Astrocyte (in vitro differentiated cells and primary cell): ENCODE data around the gene GPR33. TPM values are rescaled to one million over a fixed set of nuclear protein-coding genes. Genes with fewer than 3 reads are reported as not detected.

Experiments used
- DNase-seq: peaks from one replicate; pipeline ENCODE4 v3.0.0-alpha.2; 2010; ENCODE audit warnings: low read depth
- FAIRE-seq: peaks from 2 replicates; lab custom pipeline; 2011; peaks lifted over from hg19 to GRCh38; lab: Jason Lieb, UNC
- H2AFZ ChIP-seq: 2 replicates; pipeline ENCODE4 v1.6.0; 2012; ENCODE audit warnings: low read depth, low read length, inconsistent platforms
- H3K27ac ChIP-seq: 2 replicates; pipeline ENCODE4 v1.5.1; 2011; ENCODE audit warnings: low read depth, low read length, inconsistent platforms
- H3K27me3 ChIP-seq: 2 replicates; pipeline ENCODE4 v1.6.0; 2011; ENCODE audit warnings: low read length, inconsistent platforms; ENCODE audit not compliant: insufficient read depth
- H3K36me3 ChIP-seq: 2 replicates; pipeline ENCODE4 v1.5.1; 2011; ENCODE audit warnings: low read length, inconsistent platforms; ENCODE audit not compliant: insufficient read depth
- H3K4me1 ChIP-seq: 2 replicates; pipeline ENCODE4 v1.5.1; 2011; ENCODE audit warnings: low read length, inconsistent platforms; ENCODE audit not compliant: insufficient read depth
- H3K4me2 ChIP-seq: 2 replicates; pipeline ENCODE4 v1.6.0; 2012; ENCODE audit warnings: low read length, inconsistent platforms
- H3K4me3 ChIP-seq: 2 replicates; pipeline ENCODE4 v1.5.1; 2011; ENCODE audit warnings: low read depth, mild to moderate bottlenecking, low read length, inconsistent platforms; ENCODE audit not compliant: insufficient read depth
- H3K79me2 ChIP-seq: 2 replicates; pipeline ENCODE4 v1.6.0; 2012; ENCODE audit warnings: mild to moderate bottlenecking, low read length, inconsistent platforms; ENCODE audit not compliant: insufficient read depth
- H3K9ac ChIP-seq: 2 replicates; pipeline ENCODE4 v1.6.0; 2012; ENCODE audit warnings: mild to moderate bottlenecking, low read length, inconsistent platforms
- H3K9me3 ChIP-seq: 2 replicates; pipeline ENCODE4 v1.5.1; 2012; ENCODE audit warnings: low read depth, mild to moderate bottlenecking, low read length, inconsistent platforms; ENCODE audit not compliant: insufficient read depth
- H4K20me1 ChIP-seq: 2 replicates; pipeline ENCODE4 v1.6.0; 2012; ENCODE audit warnings: low read length, inconsistent platforms; ENCODE audit not compliant: insufficient read depth
- H3K27ac Mint-ChIP-seq: one replicate; pipeline ENCODE4 v1.8.0; 2021; ENCODE audit warnings: mild to moderate bottlenecking, mixed read lengths; ENCODE audit not compliant: unreplicated experiment
- H3K27me3 Mint-ChIP-seq: one replicate; pipeline ENCODE4 v1.8.0; 2021; ENCODE audit warnings: low read depth, mixed read lengths; ENCODE audit not compliant: unreplicated experiment
- H3K36me3 Mint-ChIP-seq: one replicate; pipeline ENCODE4 v1.8.0; 2021; ENCODE audit warnings: low read depth, mixed read lengths; ENCODE audit not compliant: unreplicated experiment
- H3K4me1 Mint-ChIP-seq: one replicate; pipeline ENCODE4 v1.8.0; 2021; ENCODE audit warnings: low read depth, mixed read lengths; ENCODE audit not compliant: unreplicated experiment
- H3K4me3 Mint-ChIP-seq: one replicate; pipeline ENCODE4 v1.8.0; 2021; ENCODE audit warnings: mild to moderate bottlenecking, moderate library complexity, mixed read lengths; ENCODE audit not compliant: unreplicated experiment
- H3K9me3 Mint-ChIP-seq: one replicate; pipeline ENCODE4 v1.8.0; 2021; ENCODE audit warnings: mild to moderate bottlenecking, mixed read lengths; ENCODE audit not compliant: unreplicated experiment
- CTCF ChIP-seq: IDR thresholded peaks from 2 replicates; pipeline ENCODE4 v1.5.1; 2011; ENCODE audit warnings: low read depth, mild to moderate bottlenecking, inconsistent platforms, low read length, moderate library complexity; ENCODE audit not compliant: insufficient read depth
- EZH2 ChIP-seq: IDR thresholded peaks from 2 replicates; pipeline ENCODE4 v1.6.1; 2012; ENCODE audit warnings: mild to moderate bottlenecking, low read length, inconsistent platforms; ENCODE audit not compliant: insufficient read depth
- total RNA-seq: library from RNA; stranded (reverse); gene quantifications from 2 replicates; pipeline ENCODE4 v1.2.1, GENCODE V29; 2021

GPR33 gene
- total RNA-seq, 1 donor from 2014 or later: not detected

- peak within 1 kb of the TSS; percentile 96 for H3K9ac ChIP-seq
- H2AFZ ChIP-seq: peak within 1 kb of the TSS; percentile 91
- Mint-ChIP-seq H3K27ac (peak within 1 kb of the TSS; percentile 99), H3K4me1 (peaks cover 10% of the 10 kb centered on the region), H3K4me3 (peak within 1 kb of the TSS; percentile 99), H3K9me3 (no peaks in the 10 kb centered on the region), H3K36me3 (peaks cover 2% of the 10 kb centered on the region), H3K27me3 (no peaks in the 10 kb centered on the region)
- H3K36me3 ChIP-seq: peaks cover 6% of the 10 kb centered on the region
- peak within 1 kb of the TSS; percentile 97 for H3K4me2 ChIP-seq
- H3K27ac ChIP-seq: peak within 1 kb of the TSS; percentile 88
- no peaks in the 10 kb centered on the region for H3K9me3 ChIP-seq
- no peaks in the 10 kb centered on the region for H3K27me3 ChIP-seq
- FAIRE-seq (no peak), DNase-seq (peak; percentile 81)
- TF ChIP-seq EZH2: no peak
- no peak for TF ChIP-seq CTCF
- H3K4me3 ChIP-seq: peak within 1 kb of the TSS; percentile 93
- H4K20me1 ChIP-seq: no peaks in the 10 kb centered on the region
- H3K79me2 ChIP-seq: peaks cover 23% of the 10 kb centered on the region
- peaks cover 3% of the 10 kb centered on the region for H3K4me1 ChIP-seq
Observed at GRCh38 chr14:31456841-31457664, 30.8 kb downstream of the GPR33 start, which contains the start of gene DTD2. DTD2 (minus strand) TSS chr14:31457506; CDS start chr14:31457393, 113 bp downstream.

GRCh38 chr14:31449971-31450610, 37.7 kb downstream of the GPR33 start:
- Mint-ChIP-seq H3K27me3 (no peaks in the 10 kb centered on the region), H3K36me3 (peaks cover 15% of the 10 kb centered on the region), H3K4me3 (no peak overlapping the region), H3K4me1 (no peaks in the 10 kb centered on the region), H3K9me3 (no peaks in the 10 kb centered on the region), H3K27ac (no peak overlapping the region)
- H3K9me3 ChIP-seq: no peaks in the 10 kb centered on the region
- DNase-seq (peak; percentile 19), FAIRE-seq (peak; percentile 60)
- H3K79me2 ChIP-seq: peaks cover 14% of the 10 kb centered on the region
- H3K27me3 ChIP-seq: no peaks in the 10 kb centered on the region
- H3K36me3 ChIP-seq: peaks cover 13% of the 10 kb centered on the region
- no peak overlapping the region for H3K4me3 ChIP-seq
- TF ChIP-seq EZH2: no peak
- TF ChIP-seq CTCF: peak; percentile 62
- H3K9ac ChIP-seq: no peak overlapping the region
- H3K4me1 ChIP-seq: no peaks in the 10 kb centered on the region
- no peak overlapping the region for H3K27ac ChIP-seq
- no peaks in the 10 kb centered on the region for H4K20me1 ChIP-seq
- no peak overlapping the region for H3K4me2 ChIP-seq
- H2AFZ ChIP-seq: no peak overlapping the region
